GM18861 (cell line): ENCODE results near the gene TMEM250.

ENCODE experiments used
- ATAC-seq: cut with Tn5 transposase; IDR thresholded peaks from one replicate; pipeline ENCODE4 v1.9.1; 2021; ENCODE audit not compliant: unreplicated experiment

Gene TMEM250

GRCh38 chr9:136133191-136133958, 14.7 kb upstream of the TMEM250 start:
- no peak for ATAC-seq

- ATAC-seq: no peak
These were observed 13.9 kb upstream of the TMEM250 start for GRCh38 chr9:136132512-136133050.

GRCh38 chr9:136131629-136132511, 13.2 kb upstream of the TMEM250 start:
- ATAC-seq: no peak

GRCh38 chr9:136129176-136129575, 10.5 kb upstream of the TMEM250 start:
- no peak for ATAC-seq

GRCh38 chr9:136128436-136128835, 9.8 kb upstream of the TMEM250 start:
- ATAC-seq: no peak

- ATAC-seq: no peak
These were observed 8.6 kb upstream of the TMEM250 start for GRCh38 chr9:136127313-136127712.

- ATAC-seq: no peak
These were observed 6.5 kb upstream of the TMEM250 start for GRCh38 chr9:136124976-136125692.

GRCh38 chr9:136122425-136123383, 4.0 kb upstream of the TMEM250 start:
- ATAC-seq: no peak

- no peak for ATAC-seq
These were observed 3.1 kb upstream of the TMEM250 start for GRCh38 chr9:136121801-136122200.

GRCh38 chr9:136120438-136120844, 1.8 kb upstream of the TMEM250 start:
- ATAC-seq: no peak

- ATAC-seq: no peak
These were observed 1.3 kb upstream of the TMEM250 start for GRCh38 chr9:136119883-136120393.

GRCh38 chr9:136119061-136119882, 597 bp upstream of the TMEM250 start:
- ATAC-seq: no peak

GRCh38 chr9:136117916-136118319, 757 bp downstream of the TMEM250 start:
- peak; percentile 13 for ATAC-seq

- no peak for ATAC-seq
These were observed 1.3 kb downstream of the TMEM250 start for GRCh38 chr9:136117291-136117915.

- ATAC-seq: no peak
These were observed 2.1 kb downstream of the TMEM250 start for GRCh38 chr9:136116360-136117098.

- ATAC-seq: no peak
These were observed 2.9 kb downstream of the TMEM250 start for GRCh38 chr9:136115641-136116359.

- ATAC-seq: no peak
These were observed 3.5 kb downstream of the TMEM250 start for GRCh38 chr9:136115206-136115605.
